Testis (tissue), 2 donors: ENCODE data around the gene KCNQ5.

Experiments
- POLR2A ChIP-seq: fragments of 450-650 bp; IDR thresholded peaks from one replicate; pipeline ENCODE4 v1.6.1; 2017; ENCODE audit warnings: antibody characterized with exemption, mild to moderate bottlenecking, moderate library complexity
- TF ChIP-seq, protein P1 (sequence below), 3 experiments: fragments of 450-650 bp in 2 of 3; fragments of 200-600 bp in 1 of 3; sonication (generic) in 1 of 3; IDR thresholded peaks; one replicate each; pipeline ENCODE4 v1.5.1; 2016 to 2019; ENCODE audit warnings: antibody characterized with exemption in 3 of 3, mild to moderate bottlenecking in 2 of 3, moderate library complexity in 1 of 3

DNA sequence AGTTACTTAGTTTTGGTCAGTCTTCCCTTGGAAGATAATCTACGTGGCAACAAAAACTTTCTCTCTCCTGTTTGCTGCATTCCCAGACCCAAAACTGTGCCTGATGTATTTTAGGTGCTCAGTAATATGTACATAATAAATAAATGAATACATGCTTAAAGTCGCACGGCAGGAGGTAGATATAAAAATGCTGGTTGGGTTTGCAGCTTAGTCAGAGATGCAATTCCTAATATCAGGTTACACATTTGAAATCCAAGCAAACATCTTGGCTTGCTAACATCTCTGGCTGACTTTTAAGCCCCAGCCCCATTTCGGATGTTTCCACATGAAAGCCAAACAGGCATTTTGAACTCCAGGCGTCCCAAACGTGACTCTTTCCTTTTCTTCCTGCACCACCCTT, 91.0 kb downstream of the KCNQ5 start:
- TF ChIP-seq, protein P1, sequence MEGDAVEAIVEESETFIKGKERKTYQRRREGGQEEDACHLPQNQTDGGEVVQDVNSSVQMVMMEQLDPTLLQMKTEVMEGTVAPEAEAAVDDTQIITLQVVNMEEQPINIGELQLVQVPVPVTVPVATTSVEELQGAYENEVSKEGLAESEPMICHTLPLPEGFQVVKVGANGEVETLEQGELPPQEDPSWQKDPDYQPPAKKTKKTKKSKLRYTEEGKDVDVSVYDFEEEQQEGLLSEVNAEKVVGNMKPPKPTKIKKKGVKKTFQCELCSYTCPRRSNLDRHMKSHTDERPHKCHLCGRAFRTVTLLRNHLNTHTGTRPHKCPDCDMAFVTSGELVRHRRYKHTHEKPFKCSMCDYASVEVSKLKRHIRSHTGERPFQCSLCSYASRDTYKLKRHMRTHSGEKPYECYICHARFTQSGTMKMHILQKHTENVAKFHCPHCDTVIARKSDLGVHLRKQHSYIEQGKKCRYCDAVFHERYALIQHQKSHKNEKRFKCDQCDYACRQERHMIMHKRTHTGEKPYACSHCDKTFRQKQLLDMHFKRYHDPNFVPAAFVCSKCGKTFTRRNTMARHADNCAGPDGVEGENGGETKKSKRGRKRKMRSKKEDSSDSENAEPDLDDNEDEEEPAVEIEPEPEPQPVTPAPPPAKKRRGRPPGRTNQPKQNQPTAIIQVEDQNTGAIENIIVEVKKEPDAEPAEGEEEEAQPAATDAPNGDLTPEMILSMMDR (IDR thresholded peaks at IDR 0.05): no peak
- TF ChIP-seq POLR2A: no peak
